GM18951 (cell line): ENCODE data around the gene GTPBP3.
A peak's percentile ranks its signal among the peaks of the same experiment; 100 is the strongest.

Experiments
- POLR2A ChIP-seq: IDR thresholded peaks from 4 replicates; pipeline ENCODE4 v1.6.1; 2011; ENCODE audit warnings: mild to moderate bottlenecking; ENCODE audit not compliant: insufficient read length, insufficient read depth; ENCODE audit errors: extremely low read depth
- in situ Hi-C: fragments of 300-500 bp; cut with MboI; formaldehyde crosslinking; loops from one replicate; pipeline ENCODE4 v1.12.0; 2022; ENCODE audit warnings: low sequenced_read_pairs, mixed read lengths, inconsistent platforms; ENCODE audit not compliant: unreplicated experiment

GTPBP3 gene

DNA sequence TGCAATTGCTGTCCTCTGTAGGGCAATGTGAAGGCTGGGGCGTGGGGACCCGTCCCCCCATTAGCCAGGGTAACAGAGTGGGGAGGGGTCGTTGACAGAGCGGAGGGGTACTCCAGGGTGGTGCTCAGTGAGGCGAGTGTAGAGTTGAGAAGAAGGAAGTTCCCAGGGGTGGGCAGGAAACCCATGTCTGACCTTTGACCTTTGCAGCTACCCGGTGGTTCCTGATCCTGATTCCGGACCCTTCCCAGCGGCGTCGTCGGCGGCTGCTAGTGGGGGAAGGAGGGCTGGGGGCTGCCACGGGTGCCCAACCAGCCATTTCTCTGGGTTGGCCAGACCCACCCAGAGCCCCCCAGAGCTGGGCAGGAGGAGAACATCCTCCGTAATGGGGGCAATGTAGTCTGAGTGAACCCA is 41.9 kb downstream of the GTPBP3 start:
- in situ Hi-C loops = no loop called here

DNA sequence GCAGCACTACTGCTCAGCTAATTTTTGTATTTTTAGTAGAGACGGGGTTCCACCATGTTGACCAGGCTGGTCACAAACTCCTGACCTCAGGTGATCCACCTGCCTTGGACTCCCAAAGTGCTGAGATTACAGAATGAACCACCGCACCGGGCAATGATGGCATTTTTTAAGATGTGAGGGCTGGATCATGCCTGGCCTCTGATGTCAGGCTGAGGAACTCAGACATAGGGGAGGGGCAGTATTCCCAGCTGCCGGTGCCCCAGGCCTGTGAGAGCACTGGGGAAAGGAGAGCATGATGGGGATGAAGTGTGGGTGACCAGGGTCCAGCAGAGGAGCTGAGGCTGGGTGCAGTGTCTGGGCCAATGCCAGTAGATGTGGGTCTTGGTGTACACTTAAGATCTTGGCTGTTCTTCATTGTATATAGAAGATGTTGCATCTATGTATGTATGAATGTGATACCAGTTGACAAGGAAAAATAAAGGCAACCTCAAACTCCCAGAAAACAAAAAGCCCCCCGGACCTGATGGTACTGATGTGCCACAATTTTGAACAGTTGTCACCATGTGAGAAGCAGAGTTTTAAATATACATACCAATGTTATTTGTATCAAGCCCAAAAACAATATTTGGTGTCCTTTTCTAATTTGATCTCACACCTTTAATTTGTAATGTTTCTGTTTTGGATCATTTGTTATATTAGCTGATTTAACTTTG is 43.2 kb downstream of the GTPBP3 start:
- in situ Hi-C loops = no loop called here
- no peak for TF ChIP-seq POLR2A

More for the DNA sequence above, 41.9 kb downstream of the GTPBP3 start:
- no peak for TF ChIP-seq POLR2A

GRCh38 chr19:17385878-17386611 is 48.7 kb downstream of the GTPBP3 start:
- TF ChIP-seq POLR2A = no peak
- in situ Hi-C loops = loop anchor here (5.0 kb wide), 1 partner anchor 39 kb away; no protein-coding TSS in a partner anchor

- TF ChIP-seq POLR2A = no peak
- in situ Hi-C loops = loop anchor here (5.0 kb wide), 1 partner anchor 42 kb away; no protein-coding TSS in a partner anchor
These were observed 51.9 kb downstream of the GTPBP3 start for GRCh38 chr19:17389288-17389687.

DNA sequence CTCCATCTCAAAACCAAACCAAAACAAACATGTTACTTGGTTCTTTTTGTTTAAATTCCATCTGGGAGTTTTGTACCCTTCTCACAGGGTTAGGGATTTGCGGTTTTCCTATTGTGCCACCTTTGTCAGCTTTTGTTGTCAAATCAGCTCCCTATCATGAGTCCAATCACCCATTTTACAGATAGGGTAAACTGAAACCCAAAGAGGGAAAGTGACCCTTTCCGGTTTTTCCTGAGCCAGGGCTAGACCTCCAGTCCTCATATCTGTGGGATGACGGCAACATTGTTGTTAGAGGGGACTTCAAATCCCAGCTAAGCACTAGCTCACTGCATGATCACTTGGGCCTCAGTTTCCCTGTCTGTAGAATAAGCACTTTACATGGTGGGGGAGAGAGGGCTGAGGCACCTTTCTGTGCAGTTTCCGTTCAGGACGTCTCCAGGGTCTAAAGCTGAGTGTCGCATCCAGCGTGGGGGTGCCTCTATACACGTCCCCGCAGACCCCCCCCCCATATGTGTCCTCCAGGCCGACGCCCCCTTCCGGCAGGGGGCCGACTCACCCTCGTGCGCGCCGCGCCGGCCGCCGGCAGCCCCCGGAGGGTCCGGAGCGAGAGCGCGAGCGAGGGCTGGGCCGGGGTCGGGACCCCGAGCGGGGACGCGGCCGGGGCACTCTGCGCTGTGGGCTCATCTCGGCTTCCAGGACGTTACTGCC is 52.8 kb downstream of the GTPBP3 start:
- in situ Hi-C loops = loop anchor here (5.0 kb wide), 1 partner anchor 43 kb away; no protein-coding TSS in a partner anchor

DNA sequence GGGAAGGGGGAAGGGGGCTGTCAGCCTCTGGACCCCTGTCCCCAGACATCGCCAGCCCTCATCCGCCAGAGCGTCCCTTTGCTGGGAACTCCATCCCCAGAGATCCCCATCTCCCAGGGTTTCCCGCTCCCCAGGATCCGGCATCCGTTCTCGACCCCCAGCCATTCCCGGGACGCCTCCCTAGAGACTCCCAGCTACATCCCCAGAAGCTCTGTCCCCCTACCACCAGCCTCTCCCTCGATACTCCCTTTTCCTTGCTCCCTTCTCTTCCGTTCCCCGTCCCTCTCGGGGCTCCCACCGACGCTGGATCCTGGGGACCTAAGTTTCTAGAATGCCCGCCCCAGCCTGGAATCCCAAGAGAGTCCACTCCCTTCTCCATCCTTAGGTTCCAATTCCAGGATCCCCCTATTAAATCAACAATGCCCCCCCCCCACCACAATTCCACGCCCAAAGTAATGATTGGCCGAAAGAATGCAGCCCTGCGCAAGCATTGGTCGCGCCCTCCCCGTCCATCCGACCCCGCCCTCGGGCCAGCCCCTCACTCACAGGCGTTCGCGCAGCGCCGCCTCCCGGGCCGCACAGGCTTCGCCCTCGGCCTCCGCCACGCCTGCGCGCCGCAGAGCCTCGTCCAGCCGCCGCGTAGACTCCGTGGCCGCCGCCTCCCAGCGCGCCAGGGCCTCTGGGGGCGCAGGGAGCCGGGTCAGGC is 53.5 kb downstream of the GTPBP3 start:
- peak; percentile 50 for TF ChIP-seq POLR2A
- in situ Hi-C loops = no loop called here

More for the DNA sequence above, 52.8 kb downstream of the GTPBP3 start:
- TF ChIP-seq POLR2A = no peak

GRCh38 chr19:17391371-17392151 is 54.2 kb downstream of the GTPBP3 start:
- no peak for TF ChIP-seq POLR2A
- in situ Hi-C loops = no loop called here
